Left lobe of liver (tissue), 2 donors: ENCODE results near the gene FYB2. TPM values are rescaled to one million over a fixed set of nuclear protein-coding genes. Genes with fewer than 3 reads are reported as not detected.

Experiments
- ATAC-seq: fragments of 200-7000 bp; cut with Tn5 transposase; one replicate; pipeline ENCODE4 v1.9.1; 2020; ENCODE audit warnings: mild to moderate bottlenecking, moderate library complexity
- DNase-seq: peaks from one replicate; pipeline ENCODE4 v3.0.0-alpha.2; 2020; ENCODE audit warnings: low spot score
- total RNA-seq: library from RNA; stranded (reverse); gene quantifications from one replicate; pipeline ENCODE4 v1.2.1, GENCODE V29; 2021
- donor health status: DM: no; HTN: no; CAD: no; lungs with moderate emphysema.
- donor health status: DM: no; HTN: yes; CAD: no.

FYB2 gene
- total RNA-seq, 1 donor from 2014 or later = 19.4 TPM

DNA sequence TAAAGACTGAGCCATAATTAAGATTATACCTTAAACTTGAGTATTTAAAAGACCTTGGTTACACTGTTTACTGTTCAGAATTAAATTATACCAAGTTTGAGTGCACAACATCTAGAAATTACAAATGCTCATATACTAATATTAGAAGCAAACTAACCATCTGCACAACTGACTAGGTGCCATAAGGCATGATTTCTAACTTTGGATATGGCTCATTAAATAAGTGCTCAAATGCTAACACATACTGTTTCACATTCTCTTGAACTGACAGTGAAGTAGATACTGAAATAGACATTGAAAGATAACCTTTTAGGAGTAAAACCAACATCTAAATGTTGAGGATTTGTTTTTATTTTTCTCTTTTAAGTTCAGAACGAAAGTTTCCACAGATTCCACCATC is 100.0 kb downstream of the FYB2 start:
- DNase-seq = no peak

DNA sequence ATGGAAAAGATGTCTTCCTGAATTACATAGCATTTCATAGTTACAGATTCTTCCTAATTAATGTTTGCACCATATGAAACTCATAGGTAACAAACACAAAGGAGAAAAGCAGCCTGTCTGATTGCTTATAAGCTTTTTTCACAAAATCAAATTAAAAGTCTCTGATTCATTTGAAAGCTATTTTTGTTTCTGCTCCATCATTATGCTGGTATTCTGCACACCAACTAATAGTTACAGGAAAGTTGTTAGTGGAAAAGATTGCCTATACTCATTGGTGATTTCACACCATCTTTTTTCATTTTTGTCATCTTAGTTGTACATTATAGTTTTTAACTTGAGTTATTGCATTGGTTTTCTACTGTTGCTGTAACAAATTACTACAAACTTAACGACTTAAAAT is 104.0 kb downstream of the FYB2 start:
- DNase-seq (no peak), ATAC-seq (no peak)

More for the DNA sequence above, 100.0 kb downstream of the FYB2 start:
- no peak for ATAC-seq

DNA sequence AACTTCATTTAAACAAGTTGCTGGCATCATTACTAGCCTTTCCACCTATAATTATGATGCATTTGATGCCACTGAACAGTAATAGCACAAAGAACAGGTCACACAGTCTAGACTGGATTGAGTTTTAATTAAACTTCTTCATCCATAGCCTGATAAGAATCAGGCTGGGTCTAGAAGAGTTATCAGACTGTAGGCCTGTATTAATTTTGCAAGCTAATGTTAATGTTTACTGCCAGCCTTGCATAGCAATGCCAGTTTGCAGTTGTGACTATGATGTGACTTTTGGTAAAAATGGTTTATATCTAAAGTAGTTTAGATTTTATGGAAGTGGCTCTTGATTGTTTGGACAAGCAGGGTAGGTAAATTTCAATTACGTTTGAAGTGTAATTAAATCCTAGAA is 106.1 kb downstream of the FYB2 start:
- DNase-seq (no peak), ATAC-seq (no peak)

DNA sequence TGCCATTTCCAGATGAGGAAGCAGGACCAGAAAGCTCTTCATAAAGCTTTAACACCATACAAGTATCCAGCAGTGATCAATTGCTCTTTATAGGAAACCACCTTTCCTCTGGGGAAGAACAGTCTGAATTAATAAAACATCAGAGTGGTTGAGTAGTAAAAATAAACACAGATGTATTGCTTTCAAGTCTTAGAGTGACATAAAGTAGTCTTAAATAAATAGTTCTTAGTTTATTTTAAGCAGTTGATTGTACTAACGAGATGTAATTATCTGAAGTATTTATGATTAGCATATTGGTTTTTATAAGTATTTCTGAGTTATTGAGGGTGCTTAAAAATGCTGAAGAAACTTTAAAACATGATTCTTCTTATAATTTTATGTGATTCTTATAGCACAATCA is 107.1 kb downstream of the FYB2 start:
- DNase-seq = no peak
- ATAC-seq = no peak

DNA sequence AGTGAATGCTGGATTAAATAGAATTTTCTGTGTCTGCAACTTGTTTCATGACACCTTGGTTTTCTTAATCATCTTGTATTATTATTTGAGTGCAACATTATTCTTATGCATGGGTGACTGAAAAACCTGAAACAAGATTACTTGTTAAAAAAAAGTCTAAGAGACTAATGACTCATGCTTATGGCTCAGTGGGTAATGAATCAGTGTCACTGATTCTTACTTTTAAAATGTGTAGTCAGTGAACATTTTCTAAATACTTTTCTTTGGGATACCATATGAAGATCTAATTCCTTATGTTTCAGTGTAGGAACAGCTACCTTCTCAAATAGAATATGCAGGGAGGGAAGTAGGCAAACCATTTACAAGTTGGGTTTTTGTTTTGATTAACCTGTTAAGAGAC is 108.6 kb downstream of the FYB2 start:
- no peak for DNase-seq
- ATAC-seq = no peak

DNA sequence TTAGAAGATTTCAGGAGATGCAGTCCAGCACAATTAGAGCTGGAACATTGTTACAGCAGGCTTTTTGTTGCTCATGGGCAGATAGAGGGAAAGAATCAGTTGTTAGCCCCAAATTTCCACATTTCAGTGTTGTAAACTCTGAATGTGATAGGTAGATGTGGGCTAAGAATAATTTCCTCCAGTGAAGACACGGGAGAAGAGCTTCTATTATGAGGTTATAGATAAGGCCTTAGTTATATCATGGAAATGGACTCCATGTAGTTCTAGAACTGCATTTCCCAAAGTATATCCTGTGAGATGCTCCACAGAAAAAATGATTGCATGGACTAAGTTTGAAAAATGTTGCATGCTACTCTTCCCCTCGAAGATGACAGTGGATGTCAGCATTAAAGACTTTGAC is 109.2 kb downstream of the FYB2 start:
- ATAC-seq (no peak), DNase-seq (no peak)

DNA sequence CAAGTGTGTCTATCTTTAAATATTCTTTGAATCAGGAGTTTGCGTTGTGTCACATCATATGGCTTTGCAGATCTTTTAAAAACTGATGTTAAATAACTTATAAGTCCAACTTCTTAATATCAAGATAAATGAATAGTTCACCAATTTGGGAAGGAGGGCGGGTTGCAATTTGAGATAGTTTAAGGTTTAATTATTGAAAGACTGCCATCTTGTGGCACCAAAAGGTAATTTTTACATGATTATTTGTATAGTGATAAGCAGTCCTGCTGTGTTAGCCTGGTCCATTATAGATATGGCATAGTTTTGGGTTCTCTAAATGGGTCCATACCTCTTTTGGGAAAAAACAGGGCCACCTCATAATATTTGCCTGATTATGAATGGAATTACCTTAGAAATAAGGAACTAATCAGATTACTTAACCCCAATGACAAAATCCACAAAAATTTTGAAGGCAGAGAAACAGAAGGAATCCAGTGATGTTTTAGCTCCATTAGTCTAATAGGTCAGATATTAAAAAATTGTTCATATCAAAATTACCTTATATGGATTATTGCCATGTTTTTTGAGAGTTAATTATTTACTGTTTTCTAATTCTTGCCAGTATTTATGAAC is 109.8 kb downstream of the FYB2 start:
- peak; percentile 88 for ATAC-seq
- DNase-seq = no peak

DNA sequence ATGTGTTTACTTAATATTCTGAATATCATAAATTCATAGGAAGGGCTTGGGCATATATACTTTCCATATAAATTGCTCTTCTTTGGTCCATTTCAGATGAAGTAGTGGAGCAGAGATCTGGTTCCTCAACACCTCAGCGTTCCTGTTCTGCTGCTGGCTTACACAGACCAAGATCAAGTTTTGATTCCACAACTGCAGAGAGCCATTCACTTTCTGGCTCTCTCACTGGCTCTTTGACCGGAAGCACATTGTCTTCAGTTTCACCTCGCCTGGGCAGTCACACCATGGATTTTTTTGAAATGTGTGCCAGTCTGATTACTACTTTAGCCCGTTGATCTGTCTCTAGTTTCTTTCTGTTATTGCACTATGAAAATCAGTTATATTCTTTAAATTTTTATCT is 111.8 kb downstream of the FYB2 start:
- ATAC-seq = no peak
- no peak for DNase-seq

DNA sequence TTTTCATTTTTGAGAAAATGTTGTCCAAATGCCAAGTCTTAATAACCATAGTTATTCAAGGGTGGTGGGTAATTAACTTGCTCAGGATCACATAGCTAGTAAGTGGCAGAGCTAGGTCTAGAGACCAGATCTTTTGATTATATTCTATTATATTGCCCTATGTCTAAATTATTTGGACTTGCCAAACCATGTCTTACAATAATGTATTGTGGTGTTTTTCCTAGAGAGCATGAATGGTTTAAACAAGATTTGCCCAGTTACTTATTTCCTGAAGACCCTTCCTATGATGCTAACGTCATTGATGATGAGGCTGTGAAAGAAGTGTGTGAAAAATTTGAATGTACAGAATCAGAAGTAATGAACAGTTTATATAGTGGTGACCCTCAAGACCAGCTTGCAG is 115.5 kb downstream of the FYB2 start:
- ATAC-seq (no peak), DNase-seq (no peak)

DNA sequence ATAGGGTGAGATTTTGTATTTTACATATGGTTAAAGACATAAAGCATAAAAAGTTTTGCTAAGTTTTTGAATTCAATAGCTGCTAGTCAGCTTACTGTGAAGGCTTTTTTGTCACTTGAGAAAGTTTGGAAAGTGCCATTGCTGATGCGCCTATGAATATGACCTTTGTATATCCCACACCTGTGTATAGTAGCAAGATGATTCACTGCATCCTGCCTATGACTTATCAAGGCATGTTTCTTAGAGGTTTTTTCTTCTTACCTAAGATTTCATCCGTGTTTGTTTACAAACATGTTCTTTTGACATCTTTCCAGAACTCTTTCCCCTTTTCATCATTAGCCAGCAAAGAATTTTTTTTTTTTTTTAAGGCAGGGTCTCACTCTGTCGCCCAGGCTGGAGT is 122.5 kb downstream of the FYB2 start:
- no peak for DNase-seq
- no peak for ATAC-seq

DNA sequence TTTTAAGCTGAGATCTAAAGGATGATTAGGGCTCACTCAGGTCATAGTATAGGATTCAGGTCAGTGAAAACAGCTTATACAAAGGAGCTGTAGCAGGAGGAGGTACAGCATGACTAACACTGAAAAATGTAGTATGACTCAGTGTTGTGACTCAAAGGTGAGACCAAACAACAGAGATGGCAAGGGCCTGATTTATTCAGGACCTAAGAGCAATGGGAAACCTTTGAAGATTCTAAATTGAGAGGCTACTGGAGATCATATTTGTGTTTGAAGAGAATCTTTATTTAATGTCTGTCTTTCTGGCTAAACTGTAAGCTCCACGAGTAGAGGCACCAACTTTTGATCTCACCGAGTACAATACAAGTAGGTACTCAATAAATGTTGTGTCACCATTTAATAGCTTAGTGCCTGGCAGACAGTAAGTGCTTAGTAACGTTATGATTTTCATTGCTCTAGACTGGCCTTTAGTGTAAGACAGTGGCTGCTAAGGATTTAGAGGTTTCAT is 130.6 kb downstream of the FYB2 start:
- no peak for ATAC-seq
- no peak for DNase-seq

DNA sequence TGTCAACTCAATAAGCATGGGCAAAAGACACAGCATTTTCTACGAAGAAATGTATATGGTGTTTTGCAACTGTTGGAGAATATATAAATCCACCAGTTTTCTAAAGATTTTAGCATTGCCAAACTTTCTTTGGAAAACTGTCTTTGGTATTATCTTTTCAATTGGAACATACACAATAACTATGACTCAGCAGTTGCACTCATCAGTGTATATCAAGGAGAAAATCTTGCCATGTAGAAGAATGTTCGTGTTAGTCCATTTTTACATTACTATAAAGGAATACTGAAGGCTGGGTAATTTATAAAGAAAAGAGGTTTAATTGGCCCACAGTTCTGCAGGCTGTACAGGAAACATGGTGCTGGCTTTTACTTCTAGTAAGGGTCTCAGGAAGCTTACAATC is 133.0 kb downstream of the FYB2 start:
- ATAC-seq = no peak

DNA sequence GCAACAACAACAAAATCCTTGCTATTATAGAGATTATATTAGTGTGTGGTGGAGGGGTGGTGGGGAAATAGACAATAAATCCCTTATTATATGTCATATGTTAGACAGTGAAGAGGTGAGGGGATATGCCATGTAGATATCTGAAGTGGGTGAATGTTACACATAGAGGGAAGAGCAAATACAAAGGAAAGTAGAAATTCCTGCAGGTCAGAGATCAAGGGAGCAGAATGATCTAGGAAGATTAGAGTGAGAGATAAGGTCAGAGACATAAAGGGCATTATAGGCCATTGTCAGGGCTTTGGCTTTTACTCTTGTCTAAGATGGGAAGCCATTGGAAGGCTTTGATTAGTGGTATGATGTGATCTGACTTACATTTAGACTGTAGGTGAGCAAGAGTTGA is 135.6 kb downstream of the FYB2 start:
- no peak for ATAC-seq
- no peak for DNase-seq

More for the DNA sequence above, 133.0 kb downstream of the FYB2 start:
- no peak for DNase-seq

DNA sequence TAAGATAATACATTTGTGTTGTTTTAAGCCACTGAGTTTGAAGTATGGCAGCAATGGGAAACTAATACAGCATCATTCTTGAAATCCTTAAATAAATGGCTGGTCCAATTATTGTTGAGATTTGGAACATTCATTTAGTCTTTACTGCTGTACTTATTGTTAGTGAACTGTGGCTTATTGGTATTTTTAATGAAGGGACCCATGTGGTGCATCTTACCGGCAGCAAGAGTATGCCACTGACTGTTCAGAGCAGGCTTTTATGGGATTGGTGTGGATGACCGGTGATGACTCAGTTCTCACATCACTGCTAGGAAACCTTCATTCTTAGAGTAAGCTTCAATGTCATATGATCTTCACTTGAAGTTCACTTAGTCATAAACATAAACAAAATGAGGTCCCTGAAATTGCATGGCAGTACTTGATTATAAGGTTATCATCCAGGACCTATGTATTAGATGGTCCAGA is 142.6 kb downstream of the FYB2 start:
- DNase-seq (no peak), ATAC-seq (no peak)

DNA sequence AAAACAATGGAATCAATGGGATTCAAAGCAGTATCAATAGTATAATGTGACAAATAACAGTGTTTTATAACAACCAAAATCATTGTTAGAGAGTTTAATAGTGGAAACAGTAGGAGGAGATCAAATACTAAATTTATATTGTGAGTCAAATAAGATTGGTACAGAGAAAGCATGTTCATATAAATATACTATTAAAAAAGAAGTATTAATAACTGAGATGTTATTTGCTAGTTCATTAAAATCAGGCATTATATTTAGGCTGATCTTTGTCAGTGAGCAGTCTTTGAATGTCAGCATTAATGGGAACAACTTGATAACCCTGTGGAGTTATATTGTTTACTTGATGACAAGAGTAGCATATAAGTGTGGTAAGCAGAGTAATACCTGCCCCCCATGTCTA is 143.4 kb downstream of the FYB2 start:
- no peak for DNase-seq

DNA sequence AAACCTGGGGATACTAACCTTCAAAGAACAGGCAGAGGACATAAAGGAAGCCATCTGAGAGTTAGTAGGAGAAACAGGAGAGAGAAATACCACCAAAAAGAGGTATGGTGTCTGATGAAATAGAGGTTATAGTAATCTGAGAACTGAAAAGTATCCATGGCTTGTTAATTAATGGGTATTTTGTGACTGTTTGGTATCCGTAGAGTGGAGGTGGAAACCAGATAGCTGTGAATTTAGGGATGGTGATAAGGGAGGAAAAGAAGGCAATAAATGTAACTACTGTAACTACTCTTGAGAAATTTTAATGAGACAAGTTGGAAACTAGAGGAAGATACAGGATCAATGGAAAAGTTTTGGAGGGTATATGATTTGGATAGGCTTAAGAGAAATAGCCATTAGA is 146.6 kb downstream of the FYB2 start:
- no peak for ATAC-seq
- DNase-seq = no peak

More for the DNA sequence above, 143.4 kb downstream of the FYB2 start:
- ATAC-seq = no peak

DNA sequence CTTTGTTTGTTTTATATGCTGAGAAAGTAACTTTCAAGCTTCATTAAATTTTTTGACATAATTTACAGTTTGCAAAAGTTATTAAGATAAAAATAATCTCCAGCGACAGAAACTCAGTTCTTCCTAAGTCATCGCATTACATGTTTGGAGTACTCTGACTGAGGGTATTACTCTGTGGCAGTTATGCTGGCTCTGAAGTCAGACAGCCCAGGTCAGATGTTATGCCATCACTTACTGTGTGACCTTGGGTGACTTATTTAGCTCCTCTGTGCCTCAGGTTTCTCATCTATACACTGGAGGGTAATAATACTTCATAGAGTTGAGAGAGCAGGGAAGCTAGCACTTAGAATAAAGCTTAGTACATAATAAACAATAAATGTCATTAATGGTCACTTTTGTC is 147.7 kb downstream of the FYB2 start:
- DNase-seq (no peak), ATAC-seq (no peak)

DNA sequence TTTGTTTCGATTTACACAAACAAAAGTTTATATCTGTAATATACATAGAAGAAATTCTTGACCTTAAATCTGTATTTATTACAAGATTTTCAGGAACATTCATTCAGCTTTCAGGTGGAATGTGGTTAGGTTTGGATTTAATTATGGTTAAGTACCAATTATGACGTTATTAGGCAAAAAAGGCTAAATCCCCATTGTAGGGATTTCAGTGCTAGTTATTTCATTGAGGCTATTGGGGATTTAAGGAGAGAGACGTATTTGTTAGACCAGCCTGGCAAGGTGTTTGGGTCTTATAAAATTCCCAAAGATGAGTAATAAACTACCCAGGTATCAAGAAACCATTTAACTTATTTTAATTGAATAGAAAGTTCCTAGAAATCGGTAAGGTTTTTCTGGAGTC is 148.1 kb downstream of the FYB2 start:
- DNase-seq (no peak), ATAC-seq (no peak)

DNA sequence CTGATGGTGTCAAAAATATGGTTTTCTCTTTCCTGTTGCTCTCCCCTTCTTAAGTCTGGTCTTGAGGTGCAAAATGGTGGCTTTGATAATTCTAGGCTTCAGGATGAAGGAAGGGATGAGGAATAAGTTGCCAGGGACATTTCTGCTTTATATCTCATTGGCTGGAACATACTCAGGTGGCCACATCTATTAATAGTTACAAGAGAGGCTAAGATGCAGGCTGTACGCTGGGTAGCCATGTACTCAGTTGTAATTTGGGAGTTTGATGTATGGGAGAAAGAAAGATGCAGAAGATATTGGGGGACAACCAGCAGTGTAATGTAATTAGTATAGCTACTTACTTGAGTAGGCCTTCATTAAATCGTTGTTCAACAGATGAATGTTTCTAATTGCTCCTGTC is 148.9 kb downstream of the FYB2 start:
- ATAC-seq (no peak), DNase-seq (no peak)
